Uterus (tissue), 4 donors: Measurements from ENCODE around the gene PCYOX1L. TPM values are rescaled to one million over a fixed set of nuclear protein-coding genes. Genes with fewer than 3 reads are reported as not detected.

Source experiments
- DNase-seq, 2 donors: peaks; one replicate each; pipeline ENCODE4 v3.0.0-alpha.2; 2019 to 2020
- H3K27ac ChIP-seq, 2 donors: fragments of 200-600 bp; sonication (generic); 1 replicate in 1 of 2; 2 replicates in 1 of 2; pipeline ENCODE4 v1.5.1; 2016 to 2018
- H3K27me3 ChIP-seq, 2 donors: fragments of 200-600 bp; sonication (generic); one replicate each; pipeline ENCODE4 v1.5.1; 2018 to 2019; ENCODE audit warnings: control low read depth in 1 of 2
- H3K36me3 ChIP-seq, 2 donors: fragments of 200-600 bp; sonication (generic); one replicate each; pipeline ENCODE4 v1.5.1; 2019; ENCODE audit warnings: control low read depth in 1 of 2
- H3K4me1 ChIP-seq, 2 donors: fragments of 200-600 bp; sonication (generic); one replicate each; pipeline ENCODE4 v1.5.1; 2018 to 2019; ENCODE audit warnings: control low read depth in 1 of 2
- H3K4me3 ChIP-seq, 2 donors: fragments of 200-600 bp; sonication (generic); 1 replicate in 1 of 2; 2 replicates in 1 of 2; pipeline ENCODE4 v1.5.1; 2018 to 2019; ENCODE audit warnings: mild to moderate bottlenecking in 1 of 2
- H3K9me3 ChIP-seq, 2 donors: fragments of 200-600 bp; sonication (generic); one replicate each; pipeline ENCODE4 v1.5.1; 2019; ENCODE audit warnings: control low read depth in 1 of 2
- POLR2A ChIP-seq, 2 donors: fragments of 450-650 bp; IDR thresholded peaks; one replicate each; pipeline ENCODE4 v1.6.1; 2016; ENCODE audit warnings: antibody characterized with exemption in 2 of 2, mild to moderate bottlenecking in 1 of 2, moderate library complexity in 1 of 2
- intact Hi-C: fragments of 100-400 bp; cut with DNase I; formaldehyde crosslinking; loops from one replicate; pipeline ENCODE4 v1.15.1; 2023; ENCODE audit warnings: low total_unique reads
- total RNA-seq, 4 donors: library from RNA; depleted of rRNA in 3 of 4; stranded (reverse); fragments of >200 nt in 3 of 4; gene quantifications; one replicate each; pipeline versions ENCODE4 v1.1.0 to v1.2.4, GENCODE V29; 2014 to 2023
- TF ChIP-seq, protein P1 (sequence below), 4 experiments: fragments of 200-600 bp in 2 of 4; fragments of 450-650 bp in 2 of 4; sonication (generic) in 2 of 4; IDR thresholded peaks; one replicate each; pipeline ENCODE4 v1.5.1; 2016 to 2019; ENCODE audit warnings: antibody characterized with exemption in 4 of 4, mild to moderate bottlenecking in 2 of 4, moderate library complexity in 1 of 4
- donor health status: DM: yes; HTN: yes; CAD: no.

The PCYOX1L gene
- total RNA-seq, 4 donors from 2014 or later = 0.59 to 8.6 (median 5.9) TPM

GRCh38 chr5:149405550-149406202 is 47.8 kb downstream of the PCYOX1L start:
- DNase-seq = peak; percentile 47 to 55
- H3K27me3 ChIP-seq = no peaks in the 10 kb centered on the region
- H3K36me3 ChIP-seq = no peaks in the 10 kb centered on the region
- peak overlapping the region; percentile 99 for H3K27ac ChIP-seq
- peaks cover 13 to 20% of the 10 kb centered on the region in 2 donors for H3K4me1 ChIP-seq
- TF ChIP-seq, protein P1, sequence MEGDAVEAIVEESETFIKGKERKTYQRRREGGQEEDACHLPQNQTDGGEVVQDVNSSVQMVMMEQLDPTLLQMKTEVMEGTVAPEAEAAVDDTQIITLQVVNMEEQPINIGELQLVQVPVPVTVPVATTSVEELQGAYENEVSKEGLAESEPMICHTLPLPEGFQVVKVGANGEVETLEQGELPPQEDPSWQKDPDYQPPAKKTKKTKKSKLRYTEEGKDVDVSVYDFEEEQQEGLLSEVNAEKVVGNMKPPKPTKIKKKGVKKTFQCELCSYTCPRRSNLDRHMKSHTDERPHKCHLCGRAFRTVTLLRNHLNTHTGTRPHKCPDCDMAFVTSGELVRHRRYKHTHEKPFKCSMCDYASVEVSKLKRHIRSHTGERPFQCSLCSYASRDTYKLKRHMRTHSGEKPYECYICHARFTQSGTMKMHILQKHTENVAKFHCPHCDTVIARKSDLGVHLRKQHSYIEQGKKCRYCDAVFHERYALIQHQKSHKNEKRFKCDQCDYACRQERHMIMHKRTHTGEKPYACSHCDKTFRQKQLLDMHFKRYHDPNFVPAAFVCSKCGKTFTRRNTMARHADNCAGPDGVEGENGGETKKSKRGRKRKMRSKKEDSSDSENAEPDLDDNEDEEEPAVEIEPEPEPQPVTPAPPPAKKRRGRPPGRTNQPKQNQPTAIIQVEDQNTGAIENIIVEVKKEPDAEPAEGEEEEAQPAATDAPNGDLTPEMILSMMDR (IDR thresholded peaks at IDR 0.05) = no peak
- TF ChIP-seq POLR2A (IDR thresholded peaks at IDR 0.05) = no peak
- peak overlapping the region in 1 of 2 donors; percentile 16 for H3K4me3 ChIP-seq
- H3K9me3 ChIP-seq = no peaks in the 10 kb centered on the region
- intact Hi-C loops = no loop called here

GRCh38 chr5:149406203-149406978 is 48.5 kb downstream of the PCYOX1L start:
- H3K4me3 ChIP-seq = peak overlapping the region; percentile 68 to 88

GRCh38 chr5:149406979-149407306 is 49.1 kb downstream of the PCYOX1L start:
- intact Hi-C loops = no loop called here
- TF ChIP-seq, protein P1 (IDR thresholded peaks at IDR 0.05) = no peak
- TF ChIP-seq POLR2A (IDR thresholded peaks at IDR 0.05) = peak in 1 of 2 donors; percentile 1

More at GRCh38 chr5:149406203-149406978, 48.5 kb downstream of the PCYOX1L start:
- Histone ChIP-seq H3K27me3 (no peaks in the 10 kb centered on the region), H3K4me1 (peaks cover 13 to 20% of the 10 kb centered on the region in 2 donors), H3K27ac (peak overlapping the region; percentile 99), H3K9me3 (no peaks in the 10 kb centered on the region), H3K36me3 (no peaks in the 10 kb centered on the region)
- DNase-seq = peak; percentile 94 to 96
- intact Hi-C loops = no loop called here
- peak; percentile 92 to 95 for TF ChIP-seq POLR2A (IDR thresholded peaks at IDR 0.05)
- TF ChIP-seq, protein P1 (IDR thresholded peaks at IDR 0.05) = peak in 3 of 4 experiments; percentile 16 to 42 (median 22)

GRCh38 chr5:149407323-149408251 is 49.7 kb downstream of the PCYOX1L start:
- Histone ChIP-seq H3K4me1 (peaks cover 13 to 20% of the 10 kb centered on the region in 2 donors), H3K27ac (peak overlapping the region; percentile 99), H3K4me3 (peak overlapping the region; percentile 68 to 88), H3K9me3 (no peaks in the 10 kb centered on the region), H3K27me3 (no peaks in the 10 kb centered on the region), H3K36me3 (no peaks in the 10 kb centered on the region)
- intact Hi-C loops = no loop called here
- no peak for TF ChIP-seq POLR2A (IDR thresholded peaks at IDR 0.05)
- TF ChIP-seq, protein P1 (IDR thresholded peaks at IDR 0.05) = no peak
- no peak for DNase-seq

More at GRCh38 chr5:149406979-149407306, 49.1 kb downstream of the PCYOX1L start:
- Histone ChIP-seq H3K4me3 (peak overlapping the region; percentile 68 to 88), H3K36me3 (no peaks in the 10 kb centered on the region), H3K27me3 (no peaks in the 10 kb centered on the region), H3K27ac (peak overlapping the region; percentile 99), H3K4me1 (peaks cover 13 to 20% of the 10 kb centered on the region in 2 donors), H3K9me3 (no peaks in the 10 kb centered on the region)
- no peak for DNase-seq
